NCI-H2081 (cell line): ENCODE measurements around the gene SH3BP5L.

Experiments used
- DNase-seq, 2 experiments: peaks; one replicate each; lab custom pipeline; 2025; lab: John Stamatoyannopoulos, UW

SH3BP5L gene

DNA sequence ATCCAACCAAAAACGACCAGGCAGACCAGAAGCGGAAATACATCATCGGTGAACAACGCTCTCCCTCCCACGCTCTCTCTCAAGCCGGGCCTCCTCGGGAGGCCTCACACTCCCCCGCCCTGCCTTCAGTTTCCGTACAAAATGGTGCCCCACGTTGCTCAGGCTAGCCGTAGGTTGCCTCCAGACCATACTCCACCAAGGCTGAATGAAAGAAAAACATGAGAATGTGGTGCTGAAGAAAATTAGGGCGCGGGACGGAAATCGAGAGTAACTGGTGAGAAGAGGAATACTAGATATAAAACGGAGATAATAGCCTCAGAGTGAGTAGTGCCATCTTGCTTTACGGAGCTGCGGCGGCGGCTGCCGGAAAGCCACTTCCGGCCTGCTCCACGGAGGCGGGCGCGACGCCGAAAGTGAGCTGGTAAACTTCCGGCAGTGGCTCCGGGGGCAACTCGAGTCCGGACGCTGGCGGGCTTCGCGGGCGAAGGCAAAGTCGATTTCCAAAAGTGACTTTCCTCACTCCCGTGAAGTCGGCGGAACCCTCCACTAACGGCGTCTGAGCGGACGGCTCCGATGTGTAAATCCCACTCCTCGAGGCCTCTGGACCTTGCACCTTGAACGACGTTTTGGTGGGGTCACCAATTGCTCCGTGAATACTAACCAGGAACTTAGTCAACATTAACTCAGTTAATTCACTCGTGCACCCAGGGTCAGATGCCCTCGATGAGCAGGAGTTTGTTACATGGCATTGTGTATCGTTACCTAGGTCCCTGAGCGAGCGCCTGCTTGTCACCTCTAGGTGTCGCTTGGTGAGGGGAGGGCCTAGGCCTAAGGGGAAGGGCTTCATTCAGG, at the start of gene SH3BP5L:
SH3BP5L (minus strand) TSS at position 7 of the 852 bp plus-strand sequence. CDS start 980 bp downstream, outside the sequence.
- DNase-seq: peak; percentile 95 to 98

DNA sequence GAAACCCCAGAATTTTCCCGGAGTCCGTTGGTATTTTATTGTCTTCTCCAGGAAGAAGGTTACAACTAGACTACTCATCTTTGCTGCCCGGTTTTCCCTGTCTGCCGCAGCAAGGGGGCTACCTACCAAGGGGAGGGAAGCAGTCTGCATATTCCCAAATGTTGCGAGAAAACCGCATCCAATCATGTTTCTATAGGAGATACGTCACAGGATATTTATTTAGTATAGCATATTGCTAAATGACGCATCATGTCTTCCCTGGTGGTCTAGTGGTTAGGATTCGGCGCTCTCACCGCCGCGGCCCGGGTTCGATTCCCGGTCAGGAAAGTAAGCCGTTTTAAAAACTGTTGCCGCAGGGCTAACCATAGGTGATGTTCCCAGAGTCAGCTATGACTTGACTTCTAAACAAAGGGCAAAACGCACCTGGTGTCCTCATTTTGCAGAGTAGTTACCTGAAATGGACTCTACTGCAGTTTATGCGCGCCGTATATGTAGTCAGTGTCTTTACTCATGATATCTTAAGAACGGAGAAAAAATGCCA, 48.3 kb upstream of the SH3BP5L start:
- DNase-seq: peak; percentile 90 to 94

DNA sequence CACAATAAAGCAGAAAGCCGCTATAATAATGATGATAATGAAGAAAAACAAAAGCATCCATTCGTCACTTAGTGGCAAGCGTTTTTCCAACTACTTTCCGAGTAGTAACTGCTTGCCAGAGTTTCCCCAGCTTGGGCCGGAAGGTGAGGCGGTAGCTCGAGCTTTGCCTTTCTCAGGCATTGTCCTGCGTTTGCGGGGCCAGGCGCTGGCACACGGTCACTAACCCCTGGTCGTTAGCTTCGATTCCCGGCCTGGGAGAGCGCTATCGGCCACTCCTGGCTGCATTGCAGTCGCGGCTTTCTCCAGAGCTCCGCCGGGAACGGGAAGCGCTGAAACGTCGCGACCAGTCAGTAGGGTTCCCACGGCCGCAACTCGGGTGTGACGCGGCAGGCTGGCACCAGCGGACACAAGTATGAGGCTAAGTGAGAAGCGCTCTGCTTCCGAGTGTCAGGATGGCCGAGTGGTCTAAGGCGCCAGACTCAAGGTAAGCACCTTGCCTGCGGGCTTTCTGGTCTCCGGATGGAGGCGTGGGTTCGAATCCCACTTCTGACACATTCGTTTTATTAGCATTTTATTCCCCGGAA, 47.8 kb upstream of the SH3BP5L start:
- peak; percentile 96 for DNase-seq

DNA sequence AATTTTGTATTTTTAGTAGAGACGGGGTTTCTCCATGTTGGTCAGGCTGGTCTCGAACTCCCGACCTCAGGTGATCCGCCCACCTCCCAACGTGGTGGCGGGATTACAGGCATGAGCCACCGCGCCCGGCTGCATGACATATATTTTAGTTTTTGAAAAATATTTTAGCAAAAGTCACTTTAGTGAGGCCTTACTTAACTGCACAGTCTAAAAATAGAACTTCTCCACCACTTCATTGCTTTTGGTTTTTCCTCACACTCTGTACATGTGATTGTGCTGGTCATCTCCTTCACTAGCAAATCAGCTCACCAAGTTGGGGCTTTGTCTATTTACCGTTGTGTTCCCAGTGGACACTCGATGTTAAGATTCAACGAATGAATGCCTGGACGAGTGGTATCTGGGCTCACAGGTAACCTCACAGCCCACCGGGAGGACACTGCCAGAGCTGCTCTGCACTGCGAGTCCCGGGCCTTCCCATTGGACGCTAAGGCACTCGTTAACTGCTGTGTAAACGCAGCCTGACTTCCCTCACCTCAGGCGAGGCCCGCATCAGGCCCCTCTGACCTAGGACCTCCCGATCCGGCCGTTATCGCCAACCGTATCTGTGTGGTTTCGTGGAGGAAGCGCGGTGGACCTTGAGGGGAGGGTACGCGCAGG, 47.2 kb upstream of the SH3BP5L start:
- DNase-seq: peak; percentile 63 to 77

GRCh38 chr1:248871837-248872401, 46.2 kb upstream of the SH3BP5L start:
- DNase-seq: no peak

DNA sequence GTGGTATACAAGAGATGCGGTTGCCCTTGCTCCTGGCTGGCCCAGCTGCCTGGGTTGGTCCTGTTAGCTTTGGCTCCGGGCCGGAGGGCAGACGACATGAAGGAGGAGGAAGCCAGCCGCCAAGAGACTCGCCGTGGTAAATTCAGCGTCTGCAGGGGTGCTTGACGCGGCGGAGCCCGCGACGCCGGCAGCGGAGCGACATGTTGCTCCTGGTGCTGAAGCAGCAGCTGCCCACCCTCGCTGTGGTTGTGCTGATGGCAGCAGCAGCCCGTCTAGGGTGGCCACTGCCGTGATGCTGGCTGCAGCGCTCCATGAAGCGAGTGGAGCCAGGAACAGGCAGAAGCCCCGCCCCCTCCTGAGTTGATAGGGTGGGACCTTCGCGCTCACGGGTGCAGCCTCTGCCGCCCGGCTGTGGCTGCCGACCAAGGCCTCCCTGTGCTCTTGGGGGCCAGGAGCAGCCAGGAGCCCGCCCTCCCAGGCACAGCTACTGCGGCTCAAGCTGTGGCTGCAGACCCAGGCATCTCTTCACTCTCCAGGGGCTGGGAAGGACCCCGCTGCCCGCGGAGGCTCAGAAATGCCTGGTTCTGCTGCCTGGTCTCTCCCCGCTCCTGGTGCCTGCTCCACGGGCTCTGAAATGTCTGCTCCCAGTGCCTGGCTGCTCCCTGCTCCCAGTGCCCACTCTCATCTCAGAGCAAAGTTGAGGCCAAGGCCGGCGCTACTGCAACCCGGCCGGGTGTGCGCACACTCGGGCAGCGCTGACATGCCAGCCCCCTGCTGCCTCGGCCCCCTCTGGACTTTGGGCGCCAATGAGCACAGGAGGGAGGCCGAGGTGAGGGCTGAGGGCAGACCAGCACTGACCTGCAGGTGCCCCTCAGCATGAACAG, 37.5 kb upstream of the SH3BP5L start:
- peak; percentile 88 to 89 for DNase-seq

DNA sequence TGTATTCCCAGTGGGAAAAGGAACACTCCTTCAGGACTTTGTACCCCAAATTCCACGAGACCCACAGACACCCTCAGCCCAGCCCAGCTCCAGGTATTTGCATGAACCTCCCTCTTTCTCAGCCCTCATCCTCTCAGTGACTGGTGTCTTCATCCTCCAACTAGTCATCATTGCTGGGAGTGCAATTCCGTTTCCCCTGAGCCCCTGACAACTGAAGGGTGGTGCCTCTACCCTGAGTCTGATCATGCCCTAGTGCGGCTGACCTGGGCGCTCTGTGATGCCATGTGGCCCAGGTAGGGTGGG, 36.9 kb upstream of the SH3BP5L start:
- DNase-seq: no peak

- DNase-seq: no peak
These were observed 35.9 kb upstream of the SH3BP5L start for GRCh38 chr1:248861616-248862015.

DNA sequence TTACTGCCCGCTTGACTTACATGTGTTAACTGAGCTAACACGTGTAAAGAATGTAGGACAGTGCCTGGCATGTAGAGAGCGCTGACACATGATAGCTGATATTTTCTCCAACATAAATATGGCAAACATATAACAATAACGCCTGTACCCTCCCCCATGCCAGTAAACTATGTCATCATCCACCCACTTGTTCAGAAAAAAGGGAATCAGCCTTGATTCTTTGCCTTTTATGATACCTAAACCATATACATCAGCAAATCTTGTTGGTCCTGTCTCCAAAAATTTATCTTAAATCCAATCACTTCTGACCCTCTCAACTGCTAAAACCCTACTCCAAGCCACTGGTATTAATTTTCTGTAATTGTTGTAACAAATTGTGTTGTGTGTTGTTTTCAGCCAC, 34.3 kb upstream of the SH3BP5L start:
- DNase-seq: no peak

DNA sequence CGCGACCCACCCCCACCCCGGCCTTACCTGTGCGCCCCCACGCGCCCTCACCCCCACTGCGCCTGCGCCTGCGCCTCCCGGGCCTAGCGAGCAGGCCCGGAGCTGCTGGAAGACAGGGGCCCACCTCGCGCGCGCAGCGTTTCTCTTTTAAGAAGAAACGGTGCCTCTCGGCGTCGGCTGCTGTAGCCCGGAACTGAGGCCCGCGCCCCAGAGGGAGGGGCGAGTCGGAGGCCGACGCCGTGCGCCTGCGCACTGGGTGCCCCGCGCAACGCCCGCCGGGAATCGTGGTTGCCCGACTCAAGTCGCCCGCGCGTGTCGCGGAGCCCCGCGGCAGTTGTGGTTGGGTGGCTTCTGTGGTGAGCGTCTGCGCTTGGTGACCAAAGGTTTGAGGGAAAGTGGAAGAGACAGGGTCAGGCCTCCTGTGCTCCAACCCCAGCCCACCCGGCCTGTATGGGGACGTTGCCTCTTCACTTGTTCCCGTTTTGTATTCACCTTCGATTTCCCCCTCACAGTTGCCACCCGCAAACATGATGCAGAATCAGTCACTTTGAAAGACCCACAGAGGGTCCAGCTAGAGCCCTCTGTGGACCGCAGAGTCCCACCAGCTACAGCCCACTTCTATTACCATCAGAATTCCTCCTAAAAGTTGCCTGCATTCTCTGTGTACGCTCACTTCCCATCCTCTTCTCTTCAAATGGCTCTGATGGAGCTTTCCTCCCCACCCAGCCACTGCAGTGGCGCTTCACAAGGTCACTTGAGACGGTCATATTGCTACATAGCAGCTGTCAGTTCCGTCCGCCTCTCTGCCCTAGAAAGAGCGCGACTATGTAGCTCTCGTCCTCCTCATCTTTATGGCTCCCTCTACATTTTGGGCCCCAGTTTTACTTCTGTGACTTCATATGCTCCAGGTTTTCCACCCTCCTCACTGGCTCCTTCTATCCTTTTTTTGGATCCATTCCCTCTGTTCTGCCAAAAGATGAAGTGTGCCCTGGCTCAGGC, 33.5 kb upstream of the SH3BP5L start, which contains the start of gene ZNF692:
ZNF692 (minus strand) TSS at position 195 of the 999 bp plus-strand sequence. CDS start 776 bp downstream, outside the sequence.
- peak; percentile 98 to 99 for DNase-seq

GRCh38 chr1:248858096-248858890, 32.6 kb upstream of the SH3BP5L start:
- DNase-seq: peak; percentile 38 to 61

- DNase-seq: no peak
These were observed 32.0 kb upstream of the SH3BP5L start for GRCh38 chr1:248857749-248858095.

GRCh38 chr1:248857201-248857600, 31.5 kb upstream of the SH3BP5L start:
- DNase-seq: no peak

DNA sequence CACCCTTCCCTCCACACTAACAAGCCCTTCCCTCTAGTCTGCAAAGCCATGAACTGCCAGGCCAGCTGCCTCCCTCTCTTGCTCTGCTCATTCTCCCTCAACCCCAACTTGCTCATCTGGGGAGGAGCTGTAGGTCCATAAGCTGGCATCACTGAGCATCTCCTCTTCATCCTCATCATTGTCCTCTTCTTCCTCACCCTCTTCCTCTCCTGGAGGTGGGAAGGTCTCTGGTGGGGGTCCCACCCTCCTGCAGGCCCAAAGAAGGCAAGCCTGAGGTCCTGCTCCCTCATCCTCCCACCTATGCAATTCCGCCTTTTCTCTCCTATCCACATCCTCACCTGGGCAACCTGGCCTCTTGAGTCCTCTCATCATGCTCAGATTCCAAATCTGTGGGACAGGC, 30.5 kb upstream of the SH3BP5L start:
- no peak for DNase-seq

GRCh38 chr1:248855580-248855979, 29.9 kb upstream of the SH3BP5L start:
- no peak for DNase-seq

- no peak for DNase-seq
These were observed 28.1 kb upstream of the SH3BP5L start for GRCh38 chr1:248853663-248854375.

GRCh38 chr1:248852481-248853405, 27.0 kb upstream of the SH3BP5L start:
- DNase-seq: no peak

- no peak for DNase-seq
These were observed 25.7 kb upstream of the SH3BP5L start for GRCh38 chr1:248851390-248851789.
